GM23338 (cell line): ENCODE measurements around the gene B4GALT5.

Source experiments
- POLR2AphosphoS5 ChIP-seq: IDR thresholded peaks from 2 replicates; pipeline ENCODE4 v1.6.1; 2016; ENCODE audit warnings: antibody characterized with exemption, low read depth
- TF ChIP-seq, protein P1 (sequence below), 2 experiments: fragments of 200-600 bp in 1 of 2; sonication (generic) in 1 of 2; conservative IDR thresholded peaks; 2 replicates each; pipeline versions ENCODE4 v1.5.1 to v1.6.1; 2016 to 2017; ENCODE audit warnings: antibody characterized with exemption in 2 of 2, low read depth in 2 of 2, mild to moderate bottlenecking in 2 of 2, moderate library complexity in 1 of 2

GRCh38 chr20:49696594-49696993 lies 17.1 kb downstream of the B4GALT5 start:
- TF ChIP-seq, protein P1, sequence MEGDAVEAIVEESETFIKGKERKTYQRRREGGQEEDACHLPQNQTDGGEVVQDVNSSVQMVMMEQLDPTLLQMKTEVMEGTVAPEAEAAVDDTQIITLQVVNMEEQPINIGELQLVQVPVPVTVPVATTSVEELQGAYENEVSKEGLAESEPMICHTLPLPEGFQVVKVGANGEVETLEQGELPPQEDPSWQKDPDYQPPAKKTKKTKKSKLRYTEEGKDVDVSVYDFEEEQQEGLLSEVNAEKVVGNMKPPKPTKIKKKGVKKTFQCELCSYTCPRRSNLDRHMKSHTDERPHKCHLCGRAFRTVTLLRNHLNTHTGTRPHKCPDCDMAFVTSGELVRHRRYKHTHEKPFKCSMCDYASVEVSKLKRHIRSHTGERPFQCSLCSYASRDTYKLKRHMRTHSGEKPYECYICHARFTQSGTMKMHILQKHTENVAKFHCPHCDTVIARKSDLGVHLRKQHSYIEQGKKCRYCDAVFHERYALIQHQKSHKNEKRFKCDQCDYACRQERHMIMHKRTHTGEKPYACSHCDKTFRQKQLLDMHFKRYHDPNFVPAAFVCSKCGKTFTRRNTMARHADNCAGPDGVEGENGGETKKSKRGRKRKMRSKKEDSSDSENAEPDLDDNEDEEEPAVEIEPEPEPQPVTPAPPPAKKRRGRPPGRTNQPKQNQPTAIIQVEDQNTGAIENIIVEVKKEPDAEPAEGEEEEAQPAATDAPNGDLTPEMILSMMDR (conservative IDR thresholded peaks at IDR 0.05; ENCODE audit: low read depth in 2 of 2) = no peak
- TF ChIP-seq POLR2AphosphoS5 = no peak
